Measurements from ENCODE around the gene LRRC39. TPM values are rescaled to one million over a fixed set of nuclear protein-coding genes. Genes with fewer than 3 reads are reported as not detected.
"Not testable (repeated sequence)": the region's sequence is repeated elsewhere in the genome, so short reads cannot be mapped to it uniquely, and the experiment has no call there.

The LRRC39 gene
- total RNA-seq, 1 experiment from 2014 or later: 0.54 TPM

DNA sequence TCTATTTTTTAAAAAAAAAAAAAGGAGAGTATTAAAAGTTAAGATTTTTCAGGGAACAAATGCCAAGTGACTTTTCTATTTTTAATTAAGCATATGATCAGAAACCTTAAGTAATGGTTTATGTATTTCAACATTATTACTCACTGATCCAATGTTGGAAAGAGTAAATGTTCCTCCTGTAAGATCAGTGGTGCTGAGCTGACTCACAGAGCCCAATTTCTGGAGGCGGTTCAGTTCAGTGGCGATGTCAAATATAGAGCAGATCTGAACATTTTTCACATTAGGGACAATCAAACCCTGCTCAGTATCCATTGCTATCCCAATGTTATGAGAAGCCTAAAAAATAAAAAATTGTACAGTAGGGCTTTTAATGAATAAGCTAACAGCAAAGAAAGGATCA lies 28.2 kb upstream of the LRRC39 start:
- Histone ChIP-seq H3K79me2 (ENCODE audit: insufficient read depth, low read length) (no peaks in the 10 kb centered on the region), H3K9me3 (ENCODE audit: control insufficient read depth in 1 of 2, insufficient read depth in 1 of 2, low read depth in 1 of 2, low read length in 2 of 2) (no peaks in the 10 kb centered on the region), H3K9me2 (ENCODE audit: insufficient read depth) (no peaks in the 10 kb centered on the region), H2AFZ (ENCODE audit: low read depth, low read length, poor library complexity, severe bottlenecking) (no peak overlapping the region), H3K27ac (ENCODE audit: low read depth, low read length) (no peak overlapping the region), H3K4me3 (replicated peaks in 1 of 2; ENCODE audit: low read depth in 1 of 2, low read length in 2 of 2) (no peak overlapping the region), H3K9ac (ENCODE audit: low read length) (no peak overlapping the region), H3K27me3 (ENCODE audit: insufficient read depth, low read length) (no peaks in the 10 kb centered on the region), H3K4me2 (ENCODE audit: low read length) (no peak overlapping the region), H4K20me1 (ENCODE audit: insufficient read depth) (no peaks in the 10 kb centered on the region), H3K4me1 (ENCODE audit: control insufficient read depth in 1 of 2, insufficient read depth in 2 of 2, low read length in 2 of 2) (no peaks in the 10 kb centered on the region), H3K36me3 (ENCODE audit: control insufficient read depth in 1 of 2, insufficient read depth in 2 of 2, low read length in 2 of 2) (peaks cover 0 to 3% of the 10 kb centered on the region in 2 experiments; a peak in 1 of 4 replicates)
- no peak for TF ChIP-seq EGR1 (IDR thresholded peaks at IDR 0.05; ENCODE audit: low read depth)
- BruUV-seq (replicated peaks): no TSS peak
- ATAC-seq: no peak
- no peak for DNase-seq (ENCODE audit: low read depth, low spot score)
- ChIA-PET CTCF (no interaction called here), RAD21 (ENCODE audit: low non-redundant PET in 1 of 2, low total read pairs in 2 of 2, uncharacterized antibody in 2 of 2, unreplicated experiment in 2 of 2) (no interaction called here), POLR2A (no interaction called here)
- intact Hi-C loops (cut with micrococcal nuclease): no loop called here

DNA sequence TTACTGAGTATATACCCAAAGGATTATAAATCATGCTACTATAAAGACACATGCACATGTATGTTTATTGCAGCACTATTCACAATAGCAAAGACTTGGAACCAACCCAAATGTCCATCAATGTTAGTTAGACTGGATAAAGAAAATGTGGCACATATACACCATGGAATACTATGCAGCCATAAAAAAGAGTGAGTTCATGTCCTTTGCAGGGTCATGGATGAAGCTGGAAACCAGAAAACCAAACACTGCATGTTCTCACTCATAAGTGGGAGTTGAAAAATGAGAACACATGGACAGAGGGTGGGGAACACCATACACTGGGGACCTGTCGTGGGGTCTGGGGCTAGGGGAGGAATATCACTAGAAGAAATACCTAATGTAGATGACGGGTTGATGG lies 27.5 kb upstream of the LRRC39 start:
- H3K27ac ChIP-seq (ENCODE audit: low read depth, low read length); intact Hi-C loops (cut with micrococcal nuclease); H4K20me1 ChIP-seq (ENCODE audit: insufficient read depth); DNase-seq (ENCODE audit: low read depth, low spot score); POLR2A ChIA-PET; H3K36me3 ChIP-seq (ENCODE audit: control insufficient read depth in 1 of 2, insufficient read depth in 2 of 2, low read length in 2 of 2); H3K9ac ChIP-seq (ENCODE audit: low read length); H3K79me2 ChIP-seq (ENCODE audit: insufficient read depth, low read length); H3K4me3 ChIP-seq (replicated peaks in 1 of 2; ENCODE audit: low read depth in 1 of 2, low read length in 2 of 2); H2AFZ ChIP-seq (ENCODE audit: low read depth, low read length, poor library complexity, severe bottlenecking); H3K9me3 ChIP-seq (ENCODE audit: control insufficient read depth in 1 of 2, insufficient read depth in 1 of 2, low read depth in 1 of 2, low read length in 2 of 2); RAD21 ChIA-PET (ENCODE audit: low non-redundant PET in 1 of 2, low total read pairs in 2 of 2, uncharacterized antibody in 2 of 2, unreplicated experiment in 2 of 2); H3K4me1 ChIP-seq (ENCODE audit: control insufficient read depth in 1 of 2, insufficient read depth in 2 of 2, low read length in 2 of 2); H3K27me3 ChIP-seq (ENCODE audit: insufficient read depth, low read length); CTCF ChIA-PET; BruUV-seq (replicated peaks); H3K9me2 ChIP-seq (ENCODE audit: insufficient read depth); ATAC-seq; H3K4me2 ChIP-seq (ENCODE audit: low read length): not testable (repeated sequence)

DNA sequence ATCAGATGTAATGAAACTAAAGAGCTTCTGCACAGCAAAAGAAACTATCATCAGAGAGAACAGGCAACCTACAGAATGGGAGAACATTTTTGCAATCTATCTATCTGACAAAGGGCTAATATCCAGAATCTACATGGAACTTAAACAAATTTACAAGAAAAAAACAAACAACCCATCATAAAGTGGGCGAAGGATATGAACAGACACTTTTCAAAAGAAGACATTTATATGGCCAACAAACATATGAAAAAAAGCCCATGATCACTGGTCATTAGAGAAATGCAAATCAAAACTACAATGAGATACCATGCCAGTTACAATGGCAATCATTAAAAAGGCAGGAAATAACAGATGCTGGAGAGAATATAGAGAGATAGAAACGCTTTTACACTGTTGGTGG lies 27.0 kb upstream of the LRRC39 start:
- not testable (repeated sequence) for ATAC-seq

DNA sequence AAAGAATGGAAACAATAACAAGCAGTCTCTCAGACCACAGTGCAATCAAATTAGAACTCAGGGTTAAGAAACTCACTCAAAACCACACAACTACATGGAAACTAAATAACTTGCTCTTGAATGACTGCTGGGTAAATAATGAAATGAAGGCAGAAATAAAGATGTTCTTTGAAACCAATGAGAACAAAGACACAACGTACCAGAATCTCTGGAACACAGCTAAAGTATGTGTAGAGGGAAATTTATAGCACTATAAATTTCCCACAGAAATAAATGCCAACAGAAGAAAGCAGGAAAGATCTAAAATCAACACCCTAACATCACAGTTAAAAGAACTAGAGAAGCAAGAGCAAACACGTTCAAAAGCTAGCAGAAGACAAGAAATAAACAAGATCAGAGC lies 24.6 kb upstream of the LRRC39 start:
- H3K4me1 ChIP-seq (ENCODE audit: control insufficient read depth in 1 of 2, insufficient read depth in 2 of 2, low read length in 2 of 2); POLR2A ChIA-PET: not testable (repeated sequence)

More for the DNA sequence above, 27.0 kb upstream of the LRRC39 start:
- H3K27ac ChIP-seq (ENCODE audit: low read depth, low read length); DNase-seq (ENCODE audit: low read depth, low spot score); BruUV-seq (replicated peaks); RAD21 ChIA-PET (ENCODE audit: low non-redundant PET in 1 of 2, low total read pairs in 2 of 2, uncharacterized antibody in 2 of 2, unreplicated experiment in 2 of 2); H4K20me1 ChIP-seq (ENCODE audit: insufficient read depth); intact Hi-C loops (cut with micrococcal nuclease); H3K9me2 ChIP-seq (ENCODE audit: insufficient read depth); H2AFZ ChIP-seq (ENCODE audit: low read depth, low read length, poor library complexity, severe bottlenecking); H3K36me3 ChIP-seq (ENCODE audit: control insufficient read depth in 1 of 2, insufficient read depth in 2 of 2, low read length in 2 of 2); H3K9me3 ChIP-seq (ENCODE audit: control insufficient read depth in 1 of 2, insufficient read depth in 1 of 2, low read depth in 1 of 2, low read length in 2 of 2); CTCF ChIA-PET; POLR2A ChIA-PET; H3K9ac ChIP-seq (ENCODE audit: low read length); H3K27me3 ChIP-seq (ENCODE audit: insufficient read depth, low read length); H3K79me2 ChIP-seq (ENCODE audit: insufficient read depth, low read length); H3K4me2 ChIP-seq (ENCODE audit: low read length); H3K4me1 ChIP-seq (ENCODE audit: control insufficient read depth in 1 of 2, insufficient read depth in 2 of 2, low read length in 2 of 2); H3K4me3 ChIP-seq (replicated peaks in 1 of 2; ENCODE audit: low read depth in 1 of 2, low read length in 2 of 2): not testable (repeated sequence)

DNA sequence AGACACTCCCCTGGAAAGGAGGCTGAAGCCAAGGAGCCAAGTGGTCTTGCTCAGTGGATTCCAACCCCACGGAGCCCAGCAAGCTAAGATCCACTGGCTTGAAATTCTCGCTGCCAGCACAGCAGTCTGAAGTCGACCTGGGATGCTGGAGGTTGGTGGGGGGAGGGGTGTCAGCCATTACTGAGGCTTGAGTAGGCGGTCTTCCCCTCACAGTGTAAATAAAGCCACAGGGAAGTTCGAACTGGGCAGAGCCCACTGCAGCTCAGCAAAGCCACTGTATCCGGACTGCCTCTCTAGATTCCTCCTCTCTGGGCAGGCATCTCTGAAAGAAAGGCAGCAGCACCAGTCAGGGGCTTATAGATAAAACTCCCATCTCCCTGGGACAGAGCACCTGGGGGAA lies 22.0 kb upstream of the LRRC39 start:
- H3K79me2 ChIP-seq (ENCODE audit: insufficient read depth, low read length); H3K27ac ChIP-seq (ENCODE audit: low read depth, low read length); CTCF ChIA-PET; H3K4me1 ChIP-seq (ENCODE audit: control insufficient read depth in 1 of 2, insufficient read depth in 2 of 2, low read length in 2 of 2); intact Hi-C loops (cut with micrococcal nuclease); RAD21 ChIA-PET (ENCODE audit: low non-redundant PET in 1 of 2, low total read pairs in 2 of 2, uncharacterized antibody in 2 of 2, unreplicated experiment in 2 of 2); H3K9me2 ChIP-seq (ENCODE audit: insufficient read depth); H4K20me1 ChIP-seq (ENCODE audit: insufficient read depth); H3K9me3 ChIP-seq (ENCODE audit: control insufficient read depth in 1 of 2, insufficient read depth in 1 of 2, low read depth in 1 of 2, low read length in 2 of 2); DNase-seq (ENCODE audit: low read depth, low spot score); H3K4me3 ChIP-seq (replicated peaks in 1 of 2; ENCODE audit: low read depth in 1 of 2, low read length in 2 of 2); H3K27me3 ChIP-seq (ENCODE audit: insufficient read depth, low read length); ATAC-seq; H3K36me3 ChIP-seq (ENCODE audit: control insufficient read depth in 1 of 2, insufficient read depth in 2 of 2, low read length in 2 of 2); POLR2A ChIA-PET; H2AFZ ChIP-seq (ENCODE audit: low read depth, low read length, poor library complexity, severe bottlenecking); H3K9ac ChIP-seq (ENCODE audit: low read length); BruUV-seq (replicated peaks); H3K4me2 ChIP-seq (ENCODE audit: low read length): not testable (repeated sequence)

More for the DNA sequence above, 24.6 kb upstream of the LRRC39 start:
- H3K36me3 ChIP-seq (ENCODE audit: control insufficient read depth in 1 of 2, insufficient read depth in 2 of 2, low read length in 2 of 2); intact Hi-C loops (cut with micrococcal nuclease); BruUV-seq (replicated peaks); H3K9me2 ChIP-seq (ENCODE audit: insufficient read depth); H4K20me1 ChIP-seq (ENCODE audit: insufficient read depth); ATAC-seq; H3K79me2 ChIP-seq (ENCODE audit: insufficient read depth, low read length); CTCF ChIA-PET; H3K9ac ChIP-seq (ENCODE audit: low read length); H2AFZ ChIP-seq (ENCODE audit: low read depth, low read length, poor library complexity, severe bottlenecking); DNase-seq (ENCODE audit: low read depth, low spot score); H3K27ac ChIP-seq (ENCODE audit: low read depth, low read length); H3K4me3 ChIP-seq (replicated peaks in 1 of 2; ENCODE audit: low read depth in 1 of 2, low read length in 2 of 2); H3K9me3 ChIP-seq (ENCODE audit: control insufficient read depth in 1 of 2, insufficient read depth in 1 of 2, low read depth in 1 of 2, low read length in 2 of 2); RAD21 ChIA-PET (ENCODE audit: low non-redundant PET in 1 of 2, low total read pairs in 2 of 2, uncharacterized antibody in 2 of 2, unreplicated experiment in 2 of 2); H3K4me2 ChIP-seq (ENCODE audit: low read length); H3K27me3 ChIP-seq (ENCODE audit: insufficient read depth, low read length): not testable (repeated sequence)
